ENCODE results near the gene NRP2. TPM values are rescaled to one million over a fixed set of nuclear protein-coding genes. Genes with fewer than 3 reads are reported as not detected.

NRP2 gene
- total RNA-seq, 1 donor from 2014 or later = 89.0 TPM

DNA sequence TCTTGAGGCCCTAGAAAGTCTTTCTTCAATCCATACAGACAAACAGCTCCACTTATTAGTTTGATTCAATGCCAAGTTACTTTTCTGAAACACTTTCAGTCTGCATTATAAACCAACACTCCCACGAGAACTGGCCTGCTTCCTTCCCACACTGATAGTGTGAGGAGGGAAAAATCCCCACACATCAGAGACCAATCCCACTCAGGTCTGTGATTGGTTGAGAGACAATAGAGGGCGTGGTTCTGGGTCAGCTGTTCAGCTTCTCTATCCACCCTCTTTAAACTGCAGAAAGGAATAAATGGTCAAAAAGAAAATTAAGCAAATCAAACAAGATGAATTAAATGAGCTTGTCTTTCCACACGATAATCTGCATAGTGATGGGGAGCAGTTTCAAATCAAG is 152.5 kb downstream of the NRP2 start:
- Mint-ChIP-seq H3K36me3 (ENCODE audit: unreplicated experiment) (peaks cover 15% of the 10 kb centered on the region), H3K27ac (ENCODE audit: unreplicated experiment) (no peak overlapping the region), H3K4me3 (ENCODE audit: unreplicated experiment) (no peak overlapping the region), H3K27me3 (ENCODE audit: unreplicated experiment) (no peaks in the 10 kb centered on the region), H3K9me3 (ENCODE audit: unreplicated experiment) (peaks cover 3% of the 10 kb centered on the region), H3K4me1 (ENCODE audit: low read depth, unreplicated experiment) (peaks cover 23% of the 10 kb centered on the region)
- TF ChIP-seq CTCF (IDR thresholded peaks at IDR 0.05; ENCODE audit: partially characterized antibody, unreplicated experiment) = no peak
- no peak for DNase-seq

DNA sequence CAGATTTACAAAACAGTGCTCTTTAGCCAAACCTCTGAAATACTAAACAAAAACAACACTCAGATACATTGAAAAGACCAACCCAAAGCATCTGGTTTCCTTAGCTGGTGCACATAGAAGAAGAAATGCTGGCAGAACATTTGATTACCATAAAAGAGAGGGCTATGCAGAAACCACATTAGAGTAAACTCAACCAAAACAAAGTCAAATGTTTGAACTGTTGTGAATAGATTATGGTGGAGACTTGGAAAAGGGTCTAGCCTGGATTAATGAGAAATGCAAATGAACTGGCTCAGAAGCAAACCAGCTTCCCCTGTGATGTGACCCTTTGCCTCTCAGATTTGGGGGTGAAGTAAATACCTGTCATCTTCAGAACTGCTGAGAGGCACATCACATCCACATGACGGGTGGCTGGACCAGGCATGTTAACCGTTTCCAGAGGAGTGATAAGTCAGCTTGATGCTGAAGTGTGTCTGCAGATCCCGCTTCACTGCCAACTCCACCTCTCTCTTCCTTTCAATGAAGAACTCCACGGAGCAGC is 153.0 kb downstream of the NRP2 start:
- Mint-ChIP-seq H3K36me3 (ENCODE audit: unreplicated experiment) (peaks cover 15% of the 10 kb centered on the region), H3K27ac (ENCODE audit: unreplicated experiment) (peak overlapping the region; percentile 36), H3K27me3 (ENCODE audit: unreplicated experiment) (no peaks in the 10 kb centered on the region), H3K9me3 (ENCODE audit: unreplicated experiment) (peaks cover 3% of the 10 kb centered on the region), H3K4me3 (ENCODE audit: unreplicated experiment) (no peak overlapping the region), H3K4me1 (ENCODE audit: low read depth, unreplicated experiment) (peaks cover 23% of the 10 kb centered on the region)
- no peak for TF ChIP-seq CTCF (IDR thresholded peaks at IDR 0.05; ENCODE audit: partially characterized antibody, unreplicated experiment)
- DNase-seq = no peak

DNA sequence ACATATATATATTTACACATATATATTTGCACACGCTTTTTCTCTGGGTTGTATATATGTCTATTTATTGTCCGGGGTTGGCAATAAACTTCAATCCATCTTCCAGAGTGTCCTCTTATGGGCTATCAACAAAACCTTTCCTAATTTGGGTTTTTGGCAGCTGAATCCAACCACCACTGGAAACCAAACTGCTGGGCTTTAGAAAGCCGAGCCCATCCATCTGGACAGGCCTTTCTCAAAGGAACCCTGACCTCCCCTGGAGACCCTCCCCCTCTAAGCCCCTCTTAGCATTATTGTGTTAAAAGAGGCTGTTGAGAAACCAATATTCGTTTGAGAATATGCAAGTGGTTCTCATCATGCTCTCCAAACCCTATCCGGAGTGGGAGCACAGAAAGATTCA is 153.6 kb downstream of the NRP2 start:
- Mint-ChIP-seq H3K4me3 (ENCODE audit: unreplicated experiment) (peak overlapping the region; percentile 13), H3K4me1 (ENCODE audit: low read depth, unreplicated experiment) (peaks cover 23% of the 10 kb centered on the region), H3K36me3 (ENCODE audit: unreplicated experiment) (peaks cover 15% of the 10 kb centered on the region), H3K9me3 (ENCODE audit: unreplicated experiment) (peaks cover 3% of the 10 kb centered on the region), H3K27ac (ENCODE audit: unreplicated experiment) (no peak overlapping the region), H3K27me3 (ENCODE audit: unreplicated experiment) (no peaks in the 10 kb centered on the region)
- no peak for DNase-seq
- TF ChIP-seq CTCF (IDR thresholded peaks at IDR 0.05; ENCODE audit: partially characterized antibody, unreplicated experiment) = no peak

DNA sequence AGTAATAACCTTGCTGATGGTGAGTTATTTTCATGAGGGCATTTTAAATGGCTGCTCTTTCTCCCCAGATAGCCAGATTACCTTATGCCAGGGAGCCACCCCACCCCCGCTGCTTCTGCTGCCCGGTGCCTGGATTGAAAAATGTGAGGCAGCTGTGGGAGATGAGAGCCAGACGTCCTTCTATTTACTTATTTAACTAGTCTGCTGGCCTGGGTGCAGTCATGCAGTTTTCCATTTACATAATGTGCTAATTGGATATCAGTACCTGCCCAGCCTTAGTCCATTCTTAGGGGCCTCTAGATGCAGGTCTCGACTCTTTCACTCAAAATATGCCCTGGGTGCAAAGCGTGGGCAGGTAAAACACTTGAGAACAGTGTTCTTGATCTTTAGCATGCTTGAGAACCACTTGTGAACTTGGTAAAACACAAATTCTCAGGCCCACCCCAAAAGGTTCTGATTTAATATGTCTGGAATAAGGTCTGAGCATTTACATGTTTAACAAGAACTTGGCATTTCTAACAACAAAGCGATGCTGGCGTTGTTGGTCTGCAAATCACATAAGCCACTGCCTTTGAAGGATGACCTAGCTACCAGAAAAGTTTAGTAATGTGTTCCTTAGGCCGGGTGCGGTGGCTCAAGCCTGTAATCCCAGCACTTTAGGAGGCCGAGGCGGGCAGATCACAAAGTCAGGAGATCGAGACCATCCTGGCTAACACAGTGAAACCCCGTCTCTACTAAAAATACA is 154.3 kb downstream of the NRP2 start:
- peaks cover 3% of the 10 kb centered on the region for H3K9me3 Mint-ChIP-seq (ENCODE audit: unreplicated experiment)
- H3K27me3 Mint-ChIP-seq (ENCODE audit: unreplicated experiment) = no peaks in the 10 kb centered on the region
- no peak overlapping the region for H3K4me3 Mint-ChIP-seq (ENCODE audit: unreplicated experiment)
- peak; percentile 34 for DNase-seq
- H3K4me1 Mint-ChIP-seq (ENCODE audit: low read depth, unreplicated experiment) = peaks cover 23% of the 10 kb centered on the region
- H3K27ac Mint-ChIP-seq (ENCODE audit: unreplicated experiment) = no peak overlapping the region
- no peak for TF ChIP-seq CTCF (IDR thresholded peaks at IDR 0.05; ENCODE audit: partially characterized antibody, unreplicated experiment)
- peaks cover 15% of the 10 kb centered on the region for H3K36me3 Mint-ChIP-seq (ENCODE audit: unreplicated experiment)

DNA sequence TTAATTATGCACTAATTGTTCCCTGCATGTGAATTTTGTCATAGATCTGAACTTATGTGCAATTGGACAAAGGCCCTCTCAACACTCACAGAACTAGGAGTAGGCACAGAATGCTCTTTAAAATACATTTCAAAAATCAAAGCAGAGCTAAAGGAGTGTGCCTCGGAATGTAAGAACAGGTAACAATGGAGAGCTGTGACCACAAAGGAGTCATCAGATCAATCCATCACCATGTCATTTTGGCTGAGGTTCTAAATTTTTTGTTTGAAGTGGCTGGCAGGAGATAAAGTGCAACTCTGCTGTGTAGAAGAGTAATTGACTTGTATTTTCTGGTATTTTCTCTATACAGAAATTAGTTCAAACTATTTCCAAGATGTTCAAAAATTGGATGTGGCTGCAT is 155.4 kb downstream of the NRP2 start:
- no peak overlapping the region for H3K27ac Mint-ChIP-seq (ENCODE audit: unreplicated experiment)
- no peak for DNase-seq
- H3K36me3 Mint-ChIP-seq (ENCODE audit: unreplicated experiment) = peaks cover 15% of the 10 kb centered on the region
- H3K9me3 Mint-ChIP-seq (ENCODE audit: unreplicated experiment) = peaks cover 3% of the 10 kb centered on the region
- H3K4me1 Mint-ChIP-seq (ENCODE audit: low read depth, unreplicated experiment) = peaks cover 23% of the 10 kb centered on the region
- no peaks in the 10 kb centered on the region for H3K27me3 Mint-ChIP-seq (ENCODE audit: unreplicated experiment)
- TF ChIP-seq CTCF (IDR thresholded peaks at IDR 0.05; ENCODE audit: partially characterized antibody, unreplicated experiment) = no peak
- no peak overlapping the region for H3K4me3 Mint-ChIP-seq (ENCODE audit: unreplicated experiment)
